SK-N-SH (cell line): ENCODE data around the gene DOCK4. TPM values are rescaled to one million over a fixed set of nuclear protein-coding genes. Genes with fewer than 3 reads are reported as not detected.

Experiments
- CTCF ChIA-PET: fragments of 300-600, 350-600 bp; formaldehyde crosslinking; extraction: SDS; loops from one replicate; lab custom pipeline; 2021; lab: Yijun Ruan, JAX
- POLR2A ChIA-PET: fragments of 350-600 bp; sonication (Branson Sonifier 250); formaldehyde crosslinking; extraction: SDS; loops from one replicate; lab custom pipeline; 2020; ENCODE audit warnings: antibody characterized with exemption, inconsistent platforms; lab: Yijun Ruan, JAX
- DNase-seq: peaks from one replicate; pipeline ENCODE4 v3.0.0; 2012
- H2AFZ ChIP-seq: fragments of 200-600 bp; sonication (generic); 2 replicates; pipeline ENCODE4 v1.8.1; 2016; ENCODE audit warnings: antibody characterized with exemption, mild to moderate bottlenecking, low read depth
- H3F3A ChIP-seq: fragments of 200-600 bp; sonication (generic); replicated peaks from 2 replicates; pipeline ENCODE3; 2016; ENCODE audit warnings: antibody characterized with exemption, mild to moderate bottlenecking; ENCODE audit not compliant: insufficient read depth
- H3K27ac ChIP-seq, 2 experiments: fragments of 200-500 bp in 1 of 2; fragments of 200-600 bp in 1 of 2; sonication (Bioruptor generic) in 1 of 2; sonication (generic), shearing (Covaris generic) in 1 of 2; 2 replicates each; pipeline versions ENCODE4 v1.5.1 to v1.6.1; 2014 to 2016; ENCODE audit warnings: low read depth in 2 of 2, inconsistent platforms in 1 of 2, low read length in 1 of 2, mild to moderate bottlenecking in 1 of 2, mixed read lengths in 1 of 2
- H3K27me3 ChIP-seq: fragments of 200-600 bp; sonication (generic), shearing (Covaris generic); 2 replicates; pipeline ENCODE4 v1.6.1; 2016; ENCODE audit warnings: mixed run types; ENCODE audit not compliant: insufficient read depth
- H3K36me3 ChIP-seq, 2 experiments: fragments of 200-500 bp in 1 of 2; fragments of 200-600 bp in 1 of 2; sonication (Bioruptor generic) in 1 of 2; sonication (generic) in 1 of 2; replicated peaks in 1 of 2; 2 replicates each; pipeline versions ENCODE3 to v1.5.1; 2014 to 2016; ENCODE audit warnings: low read length in 1 of 2, mild to moderate bottlenecking in 1 of 2; ENCODE audit not compliant: insufficient read depth in 2 of 2, control insufficient read depth in 1 of 2
- H3K4me1 ChIP-seq, 2 experiments: fragments of 200-500 bp in 1 of 2; fragments of 200-600 bp in 1 of 2; sonication (Bioruptor generic) in 1 of 2; sonication (generic), shearing (Covaris generic) in 1 of 2; 2 replicates each; pipeline versions ENCODE4 v1.5.1 to v1.6.1; 2014 to 2016; ENCODE audit warnings: low read depth in 1 of 2, low read length in 1 of 2, mixed run types in 1 of 2; ENCODE audit not compliant: insufficient read depth in 2 of 2, control insufficient read depth in 1 of 2
- H3K4me2 ChIP-seq: fragments of 200-600 bp; sonication (generic), shearing (Covaris generic); 2 replicates; pipeline ENCODE4 v1.6.1; 2017; ENCODE audit warnings: mixed run types
- H3K4me3 ChIP-seq, 2 experiments: fragments of 200-500 bp in 1 of 2; fragments of 200-600 bp in 1 of 2; sonication (Bioruptor generic) in 1 of 2; sonication (generic), shearing (Covaris generic) in 1 of 2; 2 replicates each; pipeline versions ENCODE4 v1.5.1 to v1.8.1; 2014 to 2016; ENCODE audit warnings: low read depth in 2 of 2, inconsistent platforms in 1 of 2, low read length in 1 of 2, mild to moderate bottlenecking in 1 of 2, mixed read lengths in 1 of 2, moderate library complexity in 1 of 2
- H3K79me2 ChIP-seq: fragments of 200-600 bp; sonication (generic); 2 replicates; pipeline ENCODE4 v1.8.1; 2017; ENCODE audit warnings: mild to moderate bottlenecking; ENCODE audit not compliant: insufficient read depth
- H3K9ac ChIP-seq: fragments of 200-600 bp; sonication (generic); 2 replicates; pipeline ENCODE4 v1.6.1; 2017; ENCODE audit warnings: mixed run types
- H3K9me2 ChIP-seq: fragments of 200-600 bp; sonication (generic); 2 replicates; pipeline ENCODE4 v1.6.1; 2017; ENCODE audit warnings: mixed run types
- H3K9me3 ChIP-seq: fragments of 200-600 bp; sonication (generic); 2 replicates; pipeline ENCODE4 v1.6.1; 2017; ENCODE audit warnings: mixed run types, mild to moderate bottlenecking, moderate library complexity
- H4K20me1 ChIP-seq: fragments of 200-600 bp; sonication (generic); 2 replicates; pipeline ENCODE4 v1.6.1; 2017; ENCODE audit warnings: mild to moderate bottlenecking, mixed run types; ENCODE audit not compliant: insufficient read depth
- CHD2 ChIP-seq: fragments of 150-350 bp; IDR thresholded peaks from 2 replicates; pipeline ENCODE4 v1.6.1; 2018; ENCODE audit warnings: low read length; ENCODE audit not compliant: partially characterized antibody
- ELF1 ChIP-seq: IDR thresholded peaks from 2 replicates; pipeline ENCODE4 v1.4.0; 2012
- EP300 ChIP-seq, 2 experiments: IDR thresholded peaks; 2 replicates each; pipeline versions ENCODE4 v1.4.0 to v1.6.1; 2012; ENCODE audit warnings: borderline replicate concordance in 1 of 2, low read depth in 1 of 2, low read length in 1 of 2
- FOSL2 ChIP-seq: IDR thresholded peaks from 2 replicates; pipeline ENCODE4 v1.4.0; 2012; ENCODE audit warnings: low read depth, mild to moderate bottlenecking, moderate library complexity, borderline replicate concordance
- FOXM1 ChIP-seq: IDR thresholded peaks from 2 replicates; pipeline ENCODE4 v1.4.0; 2012; ENCODE audit warnings: low read depth, mild to moderate bottlenecking
- GATA2 ChIP-seq: sonication (generic); formaldehyde crosslinking; IDR thresholded peaks from 2 replicates; pipeline ENCODE4 v1.5.0; 2020; ENCODE audit warnings: mild to moderate bottlenecking, missing genetic modification reagents
- JUND ChIP-seq: IDR thresholded peaks from 2 replicates; pipeline ENCODE4 v1.4.0; 2012
- MAX ChIP-seq: IDR thresholded peaks from 2 replicates; pipeline ENCODE4 v1.4.0; 2012; ENCODE audit warnings: low read depth
- MEF2A ChIP-seq: IDR thresholded peaks from 2 replicates; pipeline ENCODE4 v1.4.0; 2012; ENCODE audit warnings: low read depth, borderline replicate concordance
- MXI1 ChIP-seq: IDR thresholded peaks from 2 replicates; pipeline ENCODE4 v1.6.1; 2012; ENCODE audit warnings: mild to moderate bottlenecking, low read depth, low read length, improper control_type of control experiment
- NFIC ChIP-seq: IDR thresholded peaks from 2 replicates; pipeline ENCODE4 v1.4.0; 2012; ENCODE audit warnings: borderline replicate concordance
- NRF1 ChIP-seq: IDR thresholded peaks from 2 replicates; pipeline ENCODE4 v1.6.1; 2012; ENCODE audit warnings: low read depth, mild to moderate bottlenecking, low read length
- POLR2AphosphoS5 ChIP-seq: IDR thresholded peaks from 2 replicates; pipeline ENCODE4 v1.6.1; 2012; ENCODE audit warnings: low read depth, low read length
- RCOR1 ChIP-seq: fragments of 150-350 bp; IDR thresholded peaks from 2 replicates; pipeline ENCODE4 v1.6.1; 2017; ENCODE audit warnings: antibody characterized with exemption, low read length
- REST ChIP-seq: IDR thresholded peaks from 2 replicates; pipeline ENCODE4 v1.6.1; 2012; ENCODE audit warnings: mild to moderate bottlenecking, low read depth, low read length, moderate library complexity
- RFX5 ChIP-seq: IDR thresholded peaks from 2 replicates; pipeline ENCODE4 v1.6.1; 2012; ENCODE audit warnings: mild to moderate bottlenecking, improper control_type of control experiment, low read length
- RXRA ChIP-seq: IDR thresholded peaks from 2 replicates; pipeline ENCODE4 v1.4.0; 2012; ENCODE audit warnings: low read depth, mild to moderate bottlenecking, borderline replicate concordance
- SIN3A ChIP-seq: IDR thresholded peaks from 2 replicates; pipeline ENCODE4 v1.6.1; 2012; ENCODE audit warnings: low read depth, mild to moderate bottlenecking, low read length, moderate library complexity, borderline replicate concordance
- TEAD4 ChIP-seq: IDR thresholded peaks from 2 replicates; pipeline ENCODE4 v1.4.0; 2012; ENCODE audit warnings: mild to moderate bottlenecking, borderline replicate concordance; ENCODE audit not compliant: insufficient read depth
- YY1 ChIP-seq: IDR thresholded peaks from 2 replicates; pipeline ENCODE4 v1.4.0; 2012; ENCODE audit warnings: low read depth, mild to moderate bottlenecking
- WGBS: methylation state at CpG from one replicate; pipeline ENCODE4 v1.1.6; 2017; ENCODE audit warnings: low lambda C conversion rate; 5-methylcytosine and 5-hydroxymethylcytosine counted together
- polyA plus RNA-seq, 3 experiments: library from polyadenylated mRNA; depleted of rRNA; stranded (reverse); fragments of >200 nt; gene quantifications; 2 replicates each; pipeline ENCODE4 v1.2.3, GENCODE V29; 2012
- TF ChIP-seq, protein P1 (sequence below): IDR thresholded peaks from 2 replicates; pipeline ENCODE4 v1.4.0; 2012; ENCODE audit warnings: low read depth, borderline replicate concordance

Gene DOCK4
- polyA plus RNA-seq, 1 of the 3 experiments (the other 2 are of a cell fraction), result 8.5 TPM

DNA sequence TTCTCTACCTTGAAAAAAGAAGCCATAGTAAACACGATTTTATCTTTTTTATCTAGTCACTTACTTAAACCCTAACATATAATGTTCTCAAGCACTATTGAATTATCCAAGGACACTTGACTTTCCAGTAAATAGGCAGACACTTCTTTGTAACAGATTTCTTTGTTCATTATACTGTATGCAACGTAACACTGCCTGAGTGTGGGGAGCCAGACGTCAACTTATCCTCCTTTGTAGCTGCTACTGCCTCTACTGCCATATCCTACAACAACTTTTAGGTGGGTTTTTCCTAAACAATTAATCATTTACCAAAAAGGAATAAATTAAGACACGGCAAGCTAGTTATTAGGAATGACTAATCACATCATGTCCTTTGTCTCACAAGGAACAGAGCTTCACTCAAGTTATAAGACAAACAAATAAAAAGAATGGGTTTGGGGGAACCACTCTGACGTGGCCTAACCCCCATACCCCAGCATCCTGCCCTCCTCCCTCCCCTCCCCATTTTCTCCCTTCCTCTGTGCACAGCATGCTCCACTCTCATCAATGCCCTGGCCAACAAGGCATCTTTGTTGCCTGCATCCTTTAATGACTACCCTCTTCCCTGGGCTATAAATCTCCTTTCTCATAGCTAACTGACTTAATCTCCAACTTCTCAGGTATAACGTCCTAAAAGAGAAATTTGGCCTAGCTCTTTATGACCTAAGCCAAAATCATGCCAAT is 43.3 kb downstream of the DOCK4 start:
- H3K4me2 ChIP-seq, result peak overlapping the region; percentile 67; the same call in 1 of the 2 replicates
- 68% methylated on average over 6 of the region's 6 CpGs for WGBS
- H3K9me2 ChIP-seq, result no peaks in the 10 kb centered on the region
- H2AFZ ChIP-seq, result no peak overlapping the region
- TF ChIP-seq FOSL2, result no peak
- TF ChIP-seq ELF1, result no peak
- no peak for TF ChIP-seq CHD2
- H4K20me1 ChIP-seq, result no peaks in the 10 kb centered on the region
- H3K36me3 ChIP-seq, result no peaks in the 10 kb centered on the region
- H3K4me3 ChIP-seq, result no peak overlapping the region
- no peaks in the 10 kb centered on the region for H3K27me3 ChIP-seq
- CTCF ChIA-PET, result interaction anchor here (1.0 to 4.4 kb wide), 4 partner anchors 12 to 278 kb away, joined by 3 to 17 read pairs (median 3); no protein-coding TSS in a partner anchor
- POLR2A ChIA-PET, result no interaction called here
- peak overlapping the region in 1 of 2 experiments; percentile 80; a peak in 1 of 4 replicates for H3K27ac ChIP-seq
- DNase-seq, result no peak
- H3K9me3 ChIP-seq, result no peaks in the 10 kb centered on the region
- peaks cover 13% of the 10 kb centered on the region for H3F3A ChIP-seq
- H3K9ac ChIP-seq, result no peak overlapping the region
- peaks cover 29 to 47% of the 10 kb centered on the region in 2 experiments for H3K4me1 ChIP-seq
- H3K79me2 ChIP-seq, result no peaks in the 10 kb centered on the region

GRCh38 chr7:112162142-112162766 is 43.9 kb downstream of the DOCK4 start:
- Histone ChIP-seq H3K4me3 (no peak overlapping the region), H3K4me1 (peaks cover 29 to 49% of the 10 kb centered on the region in 2 experiments), H3F3A (peaks cover 13% of the 10 kb centered on the region), H3K9ac (no peak overlapping the region), H3K9me2 (no peaks in the 10 kb centered on the region), H3K36me3 (no peaks in the 10 kb centered on the region), H3K4me2 (peak overlapping the region; percentile 67), H3K79me2 (no peaks in the 10 kb centered on the region), H3K9me3 (no peaks in the 10 kb centered on the region), H2AFZ (no peak overlapping the region), H4K20me1 (no peaks in the 10 kb centered on the region), H3K27ac (peak overlapping the region in 1 of 2 experiments; percentile 80; a peak in 1 of 4 replicates), H3K27me3 (no peaks in the 10 kb centered on the region)
- ChIA-PET CTCF (interaction anchor here (0.7 to 4.4 kb wide), 6 partner anchors 11 to 399 kb away, joined by 3 to 17 read pairs (median 3); no protein-coding TSS in a partner anchor), POLR2A (no interaction called here)
- WGBS, result 44% methylated on average over 2 of the region's 2 CpGs
- peak; percentile 54 for DNase-seq
- TF ChIP-seq POLR2AphosphoS5 (no peak), RCOR1 (peak; percentile 14; the same call in 1 of the 2 replicates), MXI1 (peak; percentile 38; the same call in 1 of the 2 replicates), FOSL2 (peak; percentile 35; the same call in 1 of the 2 replicates), RFX5 (no peak), ELF1 (no peak), REST (no peak), NFIC (no peak), SIN3A (no peak), MEF2A (no peak), EP300 (IDR thresholded peaks at IDR 0.05; ENCODE audit: borderline replicate concordance in 1 of 2, low read depth in 1 of 2, low read length in 1 of 2) (peak; percentile 16 to 61; a peak in 3 of 4 replicates), RXRA (peak; percentile 28; the same call in 1 of the 2 replicates), NRF1 (no peak), GATA2 (CRISPR knock-in tag) (no peak), MAX (peak; percentile 54; the same call in 1 of the 2 replicates), FOXM1 (no peak), YY1 (no peak), TEAD4 (no peak), JUND (no peak)
- TF ChIP-seq, protein P1, sequence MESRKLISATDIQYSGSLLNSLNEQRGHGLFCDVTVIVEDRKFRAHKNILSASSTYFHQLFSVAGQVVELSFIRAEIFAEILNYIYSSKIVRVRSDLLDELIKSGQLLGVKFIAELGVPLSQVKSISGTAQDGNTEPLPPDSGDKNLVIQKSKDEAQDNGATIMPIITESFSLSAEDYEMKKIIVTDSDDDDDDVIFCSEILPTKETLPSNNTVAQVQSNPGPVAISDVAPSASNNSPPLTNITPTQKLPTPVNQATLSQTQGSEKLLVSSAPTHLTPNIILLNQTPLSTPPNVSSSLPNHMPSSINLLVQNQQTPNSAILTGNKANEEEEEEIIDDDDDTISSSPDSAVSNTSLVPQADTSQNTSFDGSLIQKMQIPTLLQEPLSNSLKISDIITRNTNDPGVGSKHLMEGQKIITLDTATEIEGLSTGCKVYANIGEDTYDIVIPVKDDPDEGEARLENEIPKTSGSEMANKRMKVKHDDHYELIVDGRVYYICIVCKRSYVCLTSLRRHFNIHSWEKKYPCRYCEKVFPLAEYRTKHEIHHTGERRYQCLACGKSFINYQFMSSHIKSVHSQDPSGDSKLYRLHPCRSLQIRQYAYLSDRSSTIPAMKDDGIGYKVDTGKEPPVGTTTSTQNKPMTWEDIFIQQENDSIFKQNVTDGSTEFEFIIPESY, result no peak
